Gastrocnemius medialis (tissue), 4 donors: Measurements from ENCODE around the gene CDK14.

Source experiments
- CTCF ChIP-seq, 5 experiments: fragments of 450-650 bp in 3 of 5; fragments of 200-600 bp in 2 of 5; sonication (generic) in 2 of 5; IDR thresholded peaks in 4 of 5; conservative IDR thresholded peaks in 1 of 5; 1 replicate in 4 of 5; 2 replicates in 1 of 5; pipeline ENCODE4 v1.5.1; 2016 to 2019; ENCODE audit warnings: antibody characterized with exemption in 5 of 5, mild to moderate bottlenecking in 3 of 5, moderate library complexity in 3 of 5
- POLR2A ChIP-seq, 2 donors: fragments of 450-650 bp; IDR thresholded peaks; one replicate each; pipeline ENCODE4 v1.6.1; 2017; ENCODE audit warnings: antibody characterized with exemption in 2 of 2, mild to moderate bottlenecking in 2 of 2, moderate library complexity in 2 of 2

GRCh38 chr7:90693939-90694338 is 97.8 kb downstream of the CDK14 start:
- TF ChIP-seq CTCF (IDR thresholded peaks at IDR 0.05 in 4 of 5, conservative IDR thresholded peaks at IDR 0.05 in 1 of 5) (no peak), POLR2A (IDR thresholded peaks at IDR 0.05) (no peak)
